Trophoblast cell (in vitro differentiated cells and primary cell): Measurements from ENCODE around the gene ZFAND4.

Experiments used
- DNase-seq, 2 donors: peaks; one replicate each; pipeline ENCODE4 v3.0.0-alpha.2; 2016
- H2AFZ ChIP-seq: 2 replicates; pipeline ENCODE4 v1.6.1; 2013; ENCODE audit warnings: low read length, moderate library complexity, mild to moderate bottlenecking; ENCODE audit not compliant: insufficient read depth, poor library complexity
- H2AK5ac ChIP-seq: 2 replicates; pipeline ENCODE4 v1.6.1; 2013; ENCODE audit warnings: mild to moderate bottlenecking, low read length
- H2BK120ac ChIP-seq: 2 replicates; pipeline ENCODE4 v1.6.1; 2013; ENCODE audit warnings: low read length, mild to moderate bottlenecking, moderate library complexity; ENCODE audit not compliant: insufficient read depth, poor library complexity
- H2BK12ac ChIP-seq: 2 replicates; pipeline ENCODE4 v1.6.1; 2013; ENCODE audit warnings: mild to moderate bottlenecking, low read length, moderate library complexity
- H2BK5ac ChIP-seq: 2 replicates; pipeline ENCODE4 v1.6.1; 2013; ENCODE audit warnings: low read length, low read depth, moderate library complexity, mild to moderate bottlenecking; ENCODE audit not compliant: poor library complexity
- H3K14ac ChIP-seq: 2 replicates; pipeline ENCODE4 v1.6.1; 2013; ENCODE audit warnings: mild to moderate bottlenecking, low read length
- H3K18ac ChIP-seq: 2 replicates; pipeline ENCODE4 v1.6.1; 2013; ENCODE audit warnings: mild to moderate bottlenecking, low read length
- H3K23ac ChIP-seq: 2 replicates; pipeline ENCODE4 v1.6.1; 2013; ENCODE audit warnings: low read length
- H3K27ac ChIP-seq: 2 replicates; pipeline ENCODE4 v1.5.1; 2013; ENCODE audit warnings: low read depth, mild to moderate bottlenecking, inconsistent platforms, low read length, moderate library complexity
- H3K27me3 ChIP-seq: 2 replicates; pipeline ENCODE4 v1.6.1; 2013; ENCODE audit warnings: inconsistent platforms, mild to moderate bottlenecking, low read length, moderate library complexity; ENCODE audit not compliant: insufficient read depth
- H3K36me3 ChIP-seq, 2 experiments: 1 replicate in 1 of 2; 2 replicates in 1 of 2; pipeline ENCODE4 v1.6.1; 2013; ENCODE audit warnings: low read length in 2 of 2, mild to moderate bottlenecking in 2 of 2, moderate library complexity in 1 of 2; ENCODE audit not compliant: insufficient read depth in 2 of 2, control insufficient read depth in 1 of 2
- H3K4ac ChIP-seq: 2 replicates; pipeline ENCODE4 v1.6.1; 2013; ENCODE audit warnings: low read depth, mild to moderate bottlenecking, low read length, moderate library complexity
- H3K4me1 ChIP-seq, 2 experiments: 1 replicate in 1 of 2; 2 replicates in 1 of 2; pipeline ENCODE4 v1.6.1; 2013; ENCODE audit warnings: low read length in 2 of 2, mild to moderate bottlenecking in 2 of 2, moderate library complexity in 1 of 2; ENCODE audit not compliant: insufficient read depth in 2 of 2, control insufficient read depth in 1 of 2
- H3K4me2 ChIP-seq: 2 replicates; pipeline ENCODE4 v1.6.1; 2013; ENCODE audit warnings: inconsistent platforms, mild to moderate bottlenecking, low read length, moderate library complexity
- H3K4me3 ChIP-seq: 2 replicates; pipeline ENCODE4 v1.5.1; 2013; ENCODE audit warnings: mild to moderate bottlenecking, low read depth, low read length, inconsistent platforms
- H3K79me1 ChIP-seq: one replicate; pipeline ENCODE4 v1.6.1; 2013; ENCODE audit warnings: low read length
- H3K79me2 ChIP-seq: 2 replicates; pipeline ENCODE4 v1.6.1; 2013; ENCODE audit warnings: low read length, mild to moderate bottlenecking; ENCODE audit not compliant: control insufficient read depth, insufficient read depth, poor library complexity
- H3K9ac ChIP-seq: 2 replicates; pipeline ENCODE4 v1.6.1; 2013; ENCODE audit warnings: mild to moderate bottlenecking, low read length
- H3K9me3 ChIP-seq: 2 replicates; pipeline ENCODE4 v1.6.1; 2013; ENCODE audit warnings: low read depth, mild to moderate bottlenecking, control low read depth, inconsistent platforms, low read length; ENCODE audit not compliant: insufficient read depth
- H4K12ac ChIP-seq: 2 replicates; pipeline ENCODE4 v1.6.1; 2013; ENCODE audit warnings: low read depth, mild to moderate bottlenecking, low read length, moderate library complexity
- H4K8ac ChIP-seq: 2 replicates; pipeline ENCODE4 v1.6.1; 2013; ENCODE audit warnings: low read depth, mild to moderate bottlenecking, low read length, moderate library complexity
- H4K91ac ChIP-seq: one replicate; pipeline ENCODE4 v1.6.1; 2013; ENCODE audit warnings: low read depth, mild to moderate bottlenecking, low read length, moderate library complexity
- WGBS: extraction: QIAGEN DNeasy Blood & Tissue Kit; methylation state at CpG from one replicate; pipeline ENCODE4 v1.1.7; 2013; ENCODE audit warnings: missing lambda C conversion rate; ENCODE audit not compliant: insufficient read length, insufficient coverage; ENCODE audit errors: extremely low coverage; 5-methylcytosine and 5-hydroxymethylcytosine counted together

The ZFAND4 gene

GRCh38 chr10:45596526-45596925 is 76.0 kb downstream of the ZFAND4 start:
- Histone ChIP-seq H2AK5ac (no peak overlapping the region), H3K36me3 (no peaks in the 10 kb centered on the region), H4K8ac (no peak overlapping the region), H3K79me1 (peaks cover 4% of the 10 kb centered on the region), H3K9ac (no peak overlapping the region), H3K23ac (no peak overlapping the region), H3K4me2 (no peak overlapping the region), H2BK120ac (no peak overlapping the region), H2BK12ac (no peak overlapping the region), H2BK5ac (no peak overlapping the region), H4K12ac (no peak overlapping the region), H3K27ac (no peak overlapping the region), H3K4me1 (no peaks in the 10 kb centered on the region), H3K79me2 (peaks cover 3% of the 10 kb centered on the region), H3K4me3 (no peak overlapping the region), H3K14ac (no peak overlapping the region), H4K91ac (no peak overlapping the region), H3K4ac (no peak overlapping the region), H3K18ac (no peak overlapping the region), H2AFZ (no peak overlapping the region), H3K9me3 (no peaks in the 10 kb centered on the region), H3K27me3 (no peaks in the 10 kb centered on the region)
- DNase-seq: no peak
- WGBS: no CpG with 5 or more reads among the region's 9 CpGs

- no peak overlapping the region for H3K9ac ChIP-seq
- no peak overlapping the region for H4K91ac ChIP-seq
- H2BK120ac ChIP-seq: peak overlapping the region; percentile 46
- no peak overlapping the region for H2BK12ac ChIP-seq
- H3K79me1 ChIP-seq: peaks cover 4% of the 10 kb centered on the region
- peak overlapping the region; percentile 78 for H3K4me3 ChIP-seq
- peak; percentile 95 to 97 for DNase-seq
- no peak overlapping the region for H3K23ac ChIP-seq
- H3K4me2 ChIP-seq: peak overlapping the region; percentile 77
- no peak overlapping the region for H3K27ac ChIP-seq
- peak overlapping the region; percentile 52 for H3K4ac ChIP-seq
- peak overlapping the region; percentile 83 for H3K14ac ChIP-seq
- H3K36me3 ChIP-seq: no peaks in the 10 kb centered on the region
- H3K18ac ChIP-seq: peak overlapping the region; percentile 91
- no CpG with 5 or more reads among the region's 88 CpGs for WGBS
- no peaks in the 10 kb centered on the region for H3K4me1 ChIP-seq
- H2AFZ ChIP-seq: peak overlapping the region; percentile 100
- no peaks in the 10 kb centered on the region for H3K27me3 ChIP-seq
- no peak overlapping the region for H2AK5ac ChIP-seq
- peaks cover 3% of the 10 kb centered on the region for H3K79me2 ChIP-seq
- no peaks in the 10 kb centered on the region for H3K9me3 ChIP-seq
- H2BK5ac ChIP-seq: no peak overlapping the region
- H4K8ac ChIP-seq: peak overlapping the region; percentile 91
- H4K12ac ChIP-seq: peak overlapping the region; percentile 95
These were observed 78.1 kb downstream of the ZFAND4 start for GRCh38 chr10:45594276-45595157.

- peaks cover 3% of the 10 kb centered on the region for H3K79me2 ChIP-seq
- peak overlapping the region; percentile 86 for H4K8ac ChIP-seq
- H2BK120ac ChIP-seq: no peak overlapping the region
- H4K91ac ChIP-seq: no peak overlapping the region
- H3K9me3 ChIP-seq: no peaks in the 10 kb centered on the region
- H3K9ac ChIP-seq: no peak overlapping the region
- no peak for DNase-seq
- peak overlapping the region; percentile 77 for H3K4me2 ChIP-seq
- H3K14ac ChIP-seq: no peak overlapping the region
- H4K12ac ChIP-seq: no peak overlapping the region
- peak overlapping the region; percentile 78 for H3K4me3 ChIP-seq
- H2BK12ac ChIP-seq: no peak overlapping the region
- no peaks in the 10 kb centered on the region for H3K27me3 ChIP-seq
- no peak overlapping the region for H3K27ac ChIP-seq
- H3K79me1 ChIP-seq: peaks cover 4% of the 10 kb centered on the region
- H3K36me3 ChIP-seq: no peaks in the 10 kb centered on the region
- peak overlapping the region; percentile 96 for H2AFZ ChIP-seq
- no peaks in the 10 kb centered on the region for H3K4me1 ChIP-seq
- no CpG with 5 or more reads among the region's 6 CpGs for WGBS
- no peak overlapping the region for H3K23ac ChIP-seq
- H2BK5ac ChIP-seq: no peak overlapping the region
- H2AK5ac ChIP-seq: no peak overlapping the region
- H3K18ac ChIP-seq: peak overlapping the region; percentile 91
- no peak overlapping the region for H3K4ac ChIP-seq
These were observed 78.7 kb downstream of the ZFAND4 start for GRCh38 chr10:45593938-45594275.

GRCh38 chr10:45592926-45593325 is 79.6 kb downstream of the ZFAND4 start:
- no peaks in the 10 kb centered on the region for H3K9me3 ChIP-seq
- no peak overlapping the region for H2AFZ ChIP-seq
- H3K4me3 ChIP-seq: no peak overlapping the region
- peaks cover 3% of the 10 kb centered on the region for H3K79me2 ChIP-seq
- no peak overlapping the region for H2BK120ac ChIP-seq
- no peaks in the 10 kb centered on the region for H3K36me3 ChIP-seq
- H4K8ac ChIP-seq: no peak overlapping the region
- H3K4ac ChIP-seq: no peak overlapping the region
- H4K91ac ChIP-seq: no peak overlapping the region
- H3K4me1 ChIP-seq: no peaks in the 10 kb centered on the region
- DNase-seq: no peak
- H3K18ac ChIP-seq: no peak overlapping the region
- no peak overlapping the region for H3K23ac ChIP-seq
- H2BK12ac ChIP-seq: no peak overlapping the region
- H3K4me2 ChIP-seq: no peak overlapping the region
- no peak overlapping the region for H3K9ac ChIP-seq
- no peak overlapping the region for H3K27ac ChIP-seq
- no peaks in the 10 kb centered on the region for H3K27me3 ChIP-seq
- no peak overlapping the region for H2BK5ac ChIP-seq
- no peak overlapping the region for H2AK5ac ChIP-seq
- no peak overlapping the region for H3K14ac ChIP-seq
- H4K12ac ChIP-seq: no peak overlapping the region
- H3K79me1 ChIP-seq: peaks cover 4% of the 10 kb centered on the region
